Measurements from ENCODE around the gene FRMD4A. TPM values are rescaled to one million over a fixed set of nuclear protein-coding genes. Genes with fewer than 3 reads are reported as not detected.

FRMD4A gene
- total and polyA plus RNA-seq, 2 of the 4 experiments (the other 2 are of a cell fraction) = 30.3 to 68.8 TPM

DNA sequence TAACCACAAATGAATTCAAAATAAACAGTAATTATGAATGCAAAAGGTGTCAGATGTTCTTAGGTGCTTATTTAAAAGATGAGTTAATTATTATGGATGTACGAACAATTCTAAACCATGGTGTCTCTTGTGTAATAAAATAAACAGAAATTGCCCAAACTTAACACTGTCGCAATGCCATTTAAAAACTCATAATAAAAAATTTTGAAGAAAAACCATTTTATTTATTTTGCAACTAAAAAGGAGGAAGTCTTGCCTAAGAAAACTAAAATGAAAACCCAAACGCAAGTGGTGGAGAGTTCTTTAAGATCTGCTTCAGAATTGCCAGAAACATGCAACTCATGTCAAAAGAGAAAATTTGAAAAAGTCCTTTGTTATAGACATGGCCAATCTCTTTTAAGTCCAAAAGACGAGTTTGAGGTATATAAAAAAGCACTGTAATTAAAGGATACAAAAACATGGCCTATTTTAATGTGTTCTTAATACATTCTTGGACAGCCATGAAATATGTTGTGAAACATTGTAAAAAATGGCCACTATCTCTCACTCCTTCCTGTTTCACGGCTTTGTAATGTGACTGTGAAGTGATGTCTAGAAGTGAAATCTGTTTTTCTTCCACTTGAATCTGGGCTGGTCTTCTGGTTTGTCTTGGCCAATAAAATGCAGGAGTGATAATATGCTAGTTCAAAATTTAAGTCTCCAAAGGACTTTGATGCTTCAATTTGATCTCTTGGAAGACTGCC lies 421.0 kb downstream of the FRMD4A start:
- Histone ChIP-seq H4K91ac (ENCODE audit: insufficient read depth, low read depth, low read length) (no peak overlapping the region), H3K4me1 (ENCODE audit: control insufficient read depth, insufficient read depth, low read length) (peaks cover 6% of the 10 kb centered on the region), H4K20me1 (ENCODE audit: insufficient read depth, low read length) (no peaks in the 10 kb centered on the region; the same call in 1 of the 2 replicates), H2BK15ac (ENCODE audit: low read depth, low read length) (no peak overlapping the region), H3K4ac (ENCODE audit: low read depth, low read length) (no peak overlapping the region), H3K56ac (ENCODE audit: extremely low read depth, insufficient read depth, low read length) (no peak overlapping the region), H3K9ac (ENCODE audit: low read depth, low read length) (no peak overlapping the region), H4K8ac (ENCODE audit: low read depth in 2 of 2, low read length in 2 of 2) (no peak overlapping the region), H2AK9ac (replicated peaks; ENCODE audit: low read depth, low read length, poor library complexity) (no peak overlapping the region), H3K79me1 (ENCODE audit: low read depth in 1 of 2, low read length in 2 of 2) (0 out of 4 replicates have a peak, but pooled peaks cover 2 to 5% of the 10 kb centered on the region in 2 experiments), H2AK5ac (ENCODE audit: low read depth, low read length) (no peak overlapping the region), H4K5ac (ENCODE audit: low read depth, low read length) (no peak overlapping the region), H3K4me2 (ENCODE audit: low read depth, low read length) (no peak overlapping the region), H3K23ac (ENCODE audit: low read depth, low read length) (no peak overlapping the region), H3K9me1 (ENCODE audit: insufficient read depth, low read length) (peaks cover 6% of the 10 kb centered on the region), H2BK20ac (ENCODE audit: low read depth, low read length) (no peak overlapping the region), H3K4me3 (ENCODE audit: insufficient read depth, low read depth, low read length) (no peak overlapping the region), H3K27ac (ENCODE audit: insufficient read depth, low read length) (no peak overlapping the region), H3K27me3 (ENCODE audit: control insufficient read depth, insufficient read depth, low read length) (no peaks in the 10 kb centered on the region), H2BK5ac (ENCODE audit: low read depth, low read length, poor library complexity, severe bottlenecking) (no peak overlapping the region), H2AFZ (replicated peaks; ENCODE audit: low read length, poor library complexity) (no peak overlapping the region), H3K9me3 (ENCODE audit: control insufficient read depth, insufficient read depth, low read length) (0 out of 2 replicates have a peak, but pooled peaks cover 2% of the 10 kb centered on the region), H2BK120ac (ENCODE audit: low read depth, low read length) (no peak overlapping the region), H3K18ac (ENCODE audit: low read depth, low read length) (no peak overlapping the region), H3K14ac (replicated peaks; ENCODE audit: low read depth, low read length) (no peak overlapping the region), H3K36me3 (ENCODE audit: control insufficient read depth, insufficient read depth, low read length) (no peaks in the 10 kb centered on the region)
- dilution Hi-C loops (cut with HindIII; ENCODE audit: low sequenced_read_pairs, unreplicated experiment) = no loop called here
- ChIA-PET CTCF (no interaction called here), POLR2A (ENCODE audit: unreplicated experiment) (no interaction called here)
- no TSS peak for BruUV-seq (replicated peaks)
- ATAC-seq (ENCODE audit: low read depth) (no peak), DNase-seq (no peak)
- TF ChIP-seq CEBPB (IDR thresholded peaks at IDR 0.05; ENCODE audit: low read depth, low read length) = no peak
- intact Hi-C loops (cut with micrococcal nuclease) = no loop called here
- in situ Hi-C loops (cut with MboI; ENCODE audit: low sequenced_read_pairs) = no loop called here
- 100% methylated on average over 1 of the region's 5 CpGs; no CpG with 5 or more reads in 1 of the 2 experiments for WGBS, 2 experiments (ENCODE audit: extremely low coverage in 2 of 2, insufficient read length in 1 of 2)

Data from IMR-90 (cell line).